Measurements from ENCODE around the gene CLASRP. TPM values are rescaled to one million over a fixed set of nuclear protein-coding genes. Genes with fewer than 3 reads are reported as not detected.

CLASRP gene
- total and polyA plus RNA-seq, 2 of the 8 experiments (the other 6 are each of a cell fraction or from before 2014, with no cell fraction given): 22.3 to 71.7 TPM

DNA sequence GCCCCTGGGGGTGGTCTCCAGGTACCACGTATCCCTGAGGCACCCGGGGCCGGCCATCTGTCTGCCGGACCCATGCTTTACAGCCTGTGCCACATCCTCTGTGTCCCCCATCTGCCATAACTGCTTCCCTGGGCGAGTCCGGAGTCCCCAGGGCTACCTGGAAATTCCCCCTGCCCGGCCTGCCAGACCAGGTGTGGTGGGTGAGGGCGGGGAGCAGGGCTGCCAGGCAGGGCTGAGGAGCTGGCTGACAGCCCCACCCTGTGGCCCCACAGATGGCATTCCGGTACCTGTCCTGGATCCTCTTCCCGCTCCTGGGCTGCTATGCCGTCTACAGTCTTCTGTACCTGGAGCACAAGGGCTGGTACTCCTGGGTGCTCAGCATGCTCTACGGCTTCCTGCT is 47.9 kb upstream of the CLASRP start:
- Histone ChIP-seq H3K56ac (replicated peaks; ENCODE audit: insufficient read length, low read depth, low read length) (no peak overlapping the region), H2BK120ac (replicated peaks; ENCODE audit: low read depth, low read length) (no peak overlapping the region), H3K27me3 (replicated peaks in 1 of 4; ENCODE audit: control insufficient read depth in 3 of 4, extremely low read depth in 1 of 4, insufficient read depth in 3 of 4, low read length in 3 of 4) (no peaks in the 10 kb centered on the region), H2BK12ac (ENCODE audit: low read depth, low read length) (no peak overlapping the region), H3K79me2 (ENCODE audit: control insufficient read depth in 1 of 2, insufficient read depth in 2 of 2, low read length in 2 of 2) (no peaks in the 10 kb centered on the region), H3K4ac (replicated peaks; ENCODE audit: insufficient read length, low read depth, low read length) (no peak overlapping the region), H3K4me3 (ENCODE audit: extremely low read depth in 1 of 4, insufficient read depth in 2 of 4, low read depth in 3 of 4, low read length in 4 of 4) (no peak overlapping the region), H3K36me3 (ENCODE audit: control insufficient read depth in 2 of 4, insufficient read depth in 4 of 4, low read length in 3 of 4) (peaks cover 0 to 30% (median 3%) of the 10 kb centered on the region in 4 experiments; a peak in 5 of 8 replicates), H4K8ac (ENCODE audit: extremely low read depth, insufficient read depth, low read length) (no peak overlapping the region; the same call in 1 of the 2 replicates), H3K14ac (ENCODE audit: insufficient read length) (no peak overlapping the region), H3K9me3 (ENCODE audit: insufficient read depth in 2 of 2, low read depth in 1 of 2, low read length in 1 of 2) (no peaks in the 10 kb centered on the region), H2AFZ (ENCODE audit: low read length) (no peak overlapping the region), H3K4me2 (ENCODE audit: insufficient read depth in 1 of 2, low read depth in 2 of 2, low read length in 2 of 2) (no peak overlapping the region), H2BK20ac (ENCODE audit: low read length) (no peak overlapping the region), H2BK5ac (ENCODE audit: low read depth, low read length) (no peak overlapping the region), H3K4me1 (replicated peaks in 1 of 4; ENCODE audit: control insufficient read depth in 3 of 4, insufficient read depth in 4 of 4, low read length in 3 of 4) (no peaks in the 10 kb centered on the region), H4K91ac (replicated peaks; ENCODE audit: insufficient read length, low read length) (no peak overlapping the region), H4K20me1 (replicated peaks in 1 of 2; ENCODE audit: control insufficient read depth in 1 of 2, insufficient read depth in 2 of 2, low read length in 2 of 2) (peaks cover 2 to 6% of the 10 kb centered on the region in 2 experiments), H3K79me1 (ENCODE audit: low read depth, low read length) (no peaks in the 10 kb centered on the region; the same call in 1 of the 2 replicates), H4K5ac (ENCODE audit: insufficient read length, low read depth, low read length) (no peak overlapping the region), H3K27ac (ENCODE audit: low read depth, low read length) (no peak overlapping the region), H3K18ac (ENCODE audit: extremely low read depth, low read length) (no peak overlapping the region), H2BK15ac (ENCODE audit: low read length) (no peak overlapping the region), H3K23me2 (ENCODE audit: low read depth, low read length) (no peaks in the 10 kb centered on the region), H3K9ac (replicated peaks in 1 of 4; ENCODE audit: extremely low read depth in 1 of 4, low read depth in 3 of 4, low read length in 3 of 4) (no peak overlapping the region), H3K23ac (ENCODE audit: insufficient read length) (no peak overlapping the region), H2AK5ac (ENCODE audit: low read depth, low read length) (no peak overlapping the region)
- WGBS, 2 experiments (ENCODE audit: extremely low coverage in 1 of 2, insufficient coverage in 1 of 2, insufficient read length in 1 of 2, insufficient replicate concordance in 2 of 2, low coverage in 1 of 2, low lambda C conversion rate in 2 of 2, missing lambda C conversion rate in 1 of 2): 90% methylated on average over 12 of the region's 12 CpGs; no CpG with 5 or more reads in 1 of the 2 experiments
- TF ChIP-seq NRF1 (IDR thresholded peaks at IDR 0.05; ENCODE audit: low read depth, low read length): no peak
- no peak for TF ChIP-seq CBX8 (IDR thresholded peaks at IDR 0.05; ENCODE audit: borderline replicate concordance, low read depth, low read length)
- TF ChIP-seq JUND (IDR thresholded peaks at IDR 0.05; ENCODE audit: low read length): no peak
- no peak for TF ChIP-seq TCF12 (IDR thresholded peaks at IDR 0.05; ENCODE audit: low read depth, low read length)
- TF ChIP-seq CTBP2 (IDR thresholded peaks at IDR 0.05; ENCODE audit: borderline replicate concordance, insufficient read depth, insufficient read length, low read length): no peak
- no peak for TF ChIP-seq EGR1 (IDR thresholded peaks at IDR 0.05; ENCODE audit: borderline replicate concordance, low read depth, low read length)
- no peak for TF ChIP-seq RNF2 (IDR thresholded peaks at IDR 0.05; ENCODE audit: borderline replicate concordance, low read depth, low read length, missing control alignments, poor library complexity, severe bottlenecking)
- TF ChIP-seq PHF8 (conservative IDR thresholded peaks at IDR 0.05; ENCODE audit: low read depth, low read length): no peak
- TF ChIP-seq KDM5A (IDR thresholded peaks at IDR 0.05; ENCODE audit: low read length): no peak
- no peak for TF ChIP-seq CBX5 (IDR thresholded peaks at IDR 0.05; ENCODE audit: low read depth, low read length)
- TF ChIP-seq KDM4A (IDR thresholded peaks at IDR 0.05; ENCODE audit: low read depth, low read length, severe bottlenecking): no peak
- TF ChIP-seq GABPA (IDR thresholded peaks at IDR 0.05; ENCODE audit: borderline replicate concordance, insufficient read depth, low read length): no peak
- no peak for TF ChIP-seq BACH1 (IDR thresholded peaks at IDR 0.05; ENCODE audit: low read length)
- CTCF ChIA-PET (ENCODE audit: partially characterized antibody): interaction anchor here (1.2 to 4.6 kb wide), 5 partner anchors 9 to 67 kb away, joined by 4 to 34 read pairs (median 18); partner anchors contain the start of gene RELB
- POLR2A ChIA-PET (ENCODE audit: partially characterized antibody): interaction anchor here (1.3 kb wide), 1 partner anchor 101 kb away, joined by 4 read pairs; no protein-coding TSS in a partner anchor
- DNase-seq (ENCODE audit: low read depth in 1 of 2, low spot score in 2 of 2) (no peak), FAIRE-seq (no peak)

Measured in H1 (cell line).